A549 (cell line): ENCODE results near the gene LMAN1. TPM values are rescaled to one million over a fixed set of nuclear protein-coding genes. Genes with fewer than 3 reads are reported as not detected.

Source experiments
- ATAC-seq, 2 experiments: fragments of 200-7000 bp in 1 of 2; fragments of >200 bp in 1 of 2; cut with Nextera tagmentation in 1 of 2; cut with Tn5 transposase in 1 of 2; 3 replicates each; pipeline versions ENCODE4 v1.8.0 to v1.9.1; 2018 to 2020; ENCODE audit warnings: mild to moderate bottlenecking in 1 of 2, moderate library complexity in 1 of 2
- CTCF ChIA-PET: fragments of 300-600 bp; sonication (Branson Sonifier 250); formaldehyde crosslinking; extraction: SDS; loops from one replicate; lab custom pipeline; 2021; ENCODE audit warnings: antibody characterized with exemption, inconsistent platforms; lab: Yijun Ruan, JAX
- POLR2A ChIA-PET: fragments of 350-600 bp; formaldehyde crosslinking; extraction: SDS; loops from one replicate; lab custom pipeline; 2021; ENCODE audit warnings: antibody characterized with exemption, inconsistent platforms; lab: Yijun Ruan, JAX
- DNase-seq, 2 experiments: peaks; one replicate each; pipeline versions ENCODE4 v3.0.0 to v3.0.0-alpha.2; 2011 to 2016; ENCODE audit warnings: low read depth in 1 of 2, low spot score in 1 of 2
- FAIRE-seq: peaks from 2 replicates; lab custom pipeline; 2011; peaks lifted over from hg19 to GRCh38; lab: Jason Lieb, UNC
- H3K27ac ChIP-seq, 2 experiments: fragments of >200 bp; sonication (Bioruptor Twin); formaldehyde crosslinking; 3 replicates each; pipeline ENCODE4 v1.5.1; 2016 to 2017
- H3K4me1 ChIP-seq: fragments of >200 bp; sonication (Bioruptor Twin); formaldehyde crosslinking; 3 replicates; pipeline ENCODE4 v1.6.1; 2016
- H3K4me2 ChIP-seq: fragments of >200 bp; sonication (Bioruptor Twin); formaldehyde crosslinking; 3 replicates; pipeline ENCODE4 v1.6.1; 2016
- H3K4me3 ChIP-seq: fragments of >200 bp; sonication (Bioruptor Twin); formaldehyde crosslinking; 3 replicates; pipeline ENCODE4 v1.5.1; 2016
- H3K9me3 ChIP-seq: fragments of >200 bp; sonication (Bioruptor Twin); formaldehyde crosslinking; 3 replicates; pipeline ENCODE4 v1.6.1; 2016
- BHLHE40 ChIP-seq: IDR thresholded peaks from 2 replicates; pipeline ENCODE4 v1.6.1; 2012; ENCODE audit warnings: low read depth, low read length, inconsistent platforms
- CBX2 ChIP-seq: fragments of 200-600 bp; sonication (generic); IDR thresholded peaks from 2 replicates; pipeline ENCODE4 v1.6.1; 2016; ENCODE audit warnings: low read depth, mild to moderate bottlenecking, borderline replicate concordance
- ELK1 ChIP-seq: fragments of 150-350 bp; IDR thresholded peaks from 2 replicates; pipeline ENCODE4 v1.6.1; 2014; ENCODE audit warnings: low read depth, mild to moderate bottlenecking, low read length
- ESRRA ChIP-seq: fragments of 150-350 bp; IDR thresholded peaks from 2 replicates; pipeline ENCODE4 v1.6.1; 2014; ENCODE audit warnings: mild to moderate bottlenecking, low read length, borderline replicate concordance
- GATA3 ChIP-seq: IDR thresholded peaks from 2 replicates; pipeline ENCODE4 v1.6.1; 2012; ENCODE audit warnings: borderline replicate concordance
- HDAC2 ChIP-seq: fragments of 200-600 bp; sonication (generic); IDR thresholded peaks from 2 replicates; pipeline ENCODE4 v1.6.1; 2016
- HMGXB4 ChIP-seq: fragments of 250-450 bp; sonication (Bioruptor Pico); IDR thresholded peaks from 2 replicates; pipeline ENCODE4 v1.5.0; 2021; ENCODE audit warnings: mild to moderate bottlenecking, moderate library complexity, borderline replicate concordance
- HOXA7 ChIP-seq: fragments of 250-450 bp; sonication (Bioruptor Pico); IDR thresholded peaks from 2 replicates; pipeline ENCODE4 v1.5.0; 2020; ENCODE audit warnings: mild to moderate bottlenecking, moderate library complexity
- HOXB5 ChIP-seq: fragments of 250-450 bp; sonication (Bioruptor Pico); IDR thresholded peaks from 2 replicates; pipeline ENCODE4 v1.5.0; 2020; ENCODE audit warnings: mild to moderate bottlenecking, moderate library complexity
- JUNB ChIP-seq: fragments of >200 bp; sonication (Bioruptor Twin); formaldehyde crosslinking; IDR thresholded peaks from 2 replicates; pipeline ENCODE4 v1.6.1; 2016
- MAZ ChIP-seq: fragments of 150-350 bp; IDR thresholded peaks from 2 replicates; pipeline ENCODE4 v1.6.1; 2014; ENCODE audit warnings: antibody characterized with exemption, low read depth, low read length, borderline replicate concordance
- NFE2L2 ChIP-seq: fragments of 150-350 bp; conservative IDR thresholded peaks from 2 replicates; pipeline ENCODE4 v1.6.1; 2014; ENCODE audit warnings: low read length
- NPAS2 ChIP-seq: fragments of 250-450 bp; sonication (Bioruptor Pico); IDR thresholded peaks from 2 replicates; pipeline ENCODE4 v1.8.0; 2022; ENCODE audit warnings: mild to moderate bottlenecking, moderate library complexity, borderline replicate concordance
- NR3C1 ChIP-seq: fragments of >200 bp; sonication (Bioruptor Twin); formaldehyde crosslinking; IDR thresholded peaks from 3 replicates; pipeline ENCODE4 v1.6.1; 2017
- RARB ChIP-seq: fragments of 250-450 bp; sonication (Bioruptor Pico); IDR thresholded peaks from 2 replicates; pipeline ENCODE4 v1.8.0; 2021; ENCODE audit warnings: mild to moderate bottlenecking, moderate library complexity
- RCOR1 ChIP-seq: fragments of 150-350 bp; IDR thresholded peaks from 2 replicates; pipeline ENCODE4 v1.6.1; 2014; ENCODE audit warnings: antibody characterized with exemption, low read length, low read depth
- REST ChIP-seq: fragments of 200-600 bp; sonication (generic); IDR thresholded peaks from 2 replicates; pipeline ENCODE4 v1.6.1; 2016; ENCODE audit warnings: antibody characterized with exemption, mild to moderate bottlenecking, moderate library complexity
- RFX5 ChIP-seq: fragments of 450-650 bp; IDR thresholded peaks from 2 replicates; pipeline ENCODE4 v1.7.1; 2014; ENCODE audit warnings: antibody characterized with exemption, mild to moderate bottlenecking, moderate library complexity
- SMC3 ChIP-seq: fragments of >200 bp; sonication (Bioruptor Twin); formaldehyde crosslinking; IDR thresholded peaks from 3 replicates; pipeline ENCODE4 v1.6.1; 2018; ENCODE audit warnings: inconsistent platforms
- USF2 ChIP-seq: fragments of 450-650 bp; IDR thresholded peaks from 2 replicates; pipeline ENCODE4 v1.6.1; 2014; ENCODE audit warnings: antibody characterized with exemption
- WGBS: methylation state at CpG from one replicate; pipeline ENCODE4 v1.1.6; 2017; ENCODE audit errors: missing lambda C conversion rate; 5-methylcytosine and 5-hydroxymethylcytosine counted together
- polyA plus RNA-seq, 4 experiments: library from polyadenylated mRNA; depleted of rRNA in 3 of 4; stranded (reverse); fragments of >200 nt; fragmentation: RNase III in 1 of 4; extraction: RNeasy Plus Mini Kit Qiagen cat#74134 plus additional on column Dnase treatment in 1 of 4; gene quantifications; 2 replicates in 3 of 4; 3 replicates in 1 of 4; pipeline ENCODE4 v1.2.3, GENCODE V29; 2011 to 2017

The LMAN1 gene
- polyA plus RNA-seq, 2 of the 4 experiments (the other 2 are of a cell fraction), result 56.2 to 94.0 TPM

- TF ChIP-seq USF2, result no peak
- TF ChIP-seq RARB (CRISPR knock-in tag), result no peak
Observed at GRCh38 chr18:59345556-59345955, 13.5 kb downstream of the LMAN1 start (continued).

GRCh38 chr18:59344996-59345395 lies 14.1 kb downstream of the LMAN1 start:
- Histone ChIP-seq H3K4me2 (no peak overlapping the region), H3K27ac (no peak overlapping the region), H3K9me3 (no peaks in the 10 kb centered on the region), H3K4me1 (no peaks in the 10 kb centered on the region), H3K4me3 (no peak overlapping the region)
- CTCF ChIA-PET, result no interaction called here
- WGBS, result 0% methylated on average over 1 of the region's 1 CpG
- TF ChIP-seq HMGXB4, result no peak
- no peak for TF ChIP-seq SMC3
- TF ChIP-seq JUNB, result no peak
- TF ChIP-seq RFX5, result no peak
- no peak for TF ChIP-seq ELK1
- TF ChIP-seq USF2, result no peak
- no peak for TF ChIP-seq HOXB5 (CRISPR knock-in tag)
- no peak for TF ChIP-seq MAZ
- TF ChIP-seq NR3C1, result no peak
- POLR2A ChIA-PET, result no interaction called here
- no peak for DNase-seq
- FAIRE-seq, result no peak
- ATAC-seq, result no peak

GRCh38 chr18:59343926-59344325 lies 15.1 kb downstream of the LMAN1 start:
- POLR2A ChIA-PET, result no interaction called here

More at GRCh38 chr18:59343926-59344325, 15.1 kb downstream of the LMAN1 start:
- Histone ChIP-seq H3K27ac (no peak overlapping the region), H3K4me1 (no peaks in the 10 kb centered on the region), H3K4me2 (no peak overlapping the region), H3K9me3 (no peaks in the 10 kb centered on the region), H3K4me3 (no peak overlapping the region)
- DNase-seq (no peak), ATAC-seq (no peak), FAIRE-seq (no peak)
- CTCF ChIA-PET, result no interaction called here
- TF ChIP-seq ELK1 (no peak), NPAS2 (no peak), ESRRA (no peak), RCOR1 (no peak), NFE2L2 (no peak), GATA3 (no peak), REST (no peak), CBX2 (no peak), BHLHE40 (no peak), HOXA7 (CRISPR knock-in tag) (no peak), HOXB5 (CRISPR knock-in tag) (no peak), RARB (CRISPR knock-in tag) (no peak), HDAC2 (no peak)
- WGBS, result 89% methylated on average over 2 of the region's 2 CpGs
